Measurements from ENCODE around the gene USH1C. TPM values are rescaled to one million over a fixed set of nuclear protein-coding genes. Genes with fewer than 3 reads are reported as not detected.

Gene USH1C
- total RNA-seq, 1 donor from 2014 or later = not detected

DNA sequence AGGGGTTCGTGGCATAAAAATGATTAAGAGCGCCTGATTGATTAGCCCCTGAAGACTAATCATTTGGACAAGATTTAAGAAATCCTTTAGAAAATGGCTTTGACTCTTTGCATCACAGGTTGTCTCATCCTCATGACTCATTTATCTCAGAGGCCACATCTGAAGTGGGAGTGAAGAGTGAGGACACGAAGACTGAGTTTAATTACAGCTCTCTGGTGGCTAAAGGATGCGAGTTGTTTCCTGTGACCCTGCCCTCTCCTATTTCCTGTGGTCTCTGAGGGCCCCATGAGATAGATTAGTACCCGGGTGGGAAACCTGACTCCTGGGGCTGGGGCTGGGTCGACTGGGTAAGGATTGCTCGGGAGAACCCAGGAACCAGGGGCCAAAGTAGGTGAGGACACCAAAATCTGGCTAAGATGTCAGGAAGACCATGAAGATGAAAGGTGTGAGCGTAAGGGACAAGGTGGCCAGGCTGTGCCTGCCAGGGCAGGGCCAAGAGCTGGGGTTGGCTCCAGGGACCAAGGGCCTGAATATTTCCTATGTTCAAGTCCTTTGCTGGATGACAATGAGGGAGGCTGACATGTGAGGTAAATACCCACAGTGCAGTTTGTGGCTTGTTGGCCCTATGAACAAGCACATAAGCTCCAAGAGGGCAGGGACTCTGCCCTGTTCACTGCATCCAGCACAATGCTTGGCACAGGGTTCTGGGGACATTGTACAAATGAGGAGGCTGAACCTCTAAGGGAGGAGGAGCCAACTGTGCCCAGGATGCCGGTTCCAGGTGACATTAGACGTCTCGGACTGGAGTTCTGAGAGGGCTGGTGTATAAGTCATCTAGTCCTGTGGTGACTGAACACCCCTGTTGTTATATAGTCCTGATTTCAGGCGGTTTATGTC is 6.5 kb upstream of the USH1C start:
- no peak for DNase-seq (ENCODE audit: extremely low read depth, low read depth, low spot score)

DNA sequence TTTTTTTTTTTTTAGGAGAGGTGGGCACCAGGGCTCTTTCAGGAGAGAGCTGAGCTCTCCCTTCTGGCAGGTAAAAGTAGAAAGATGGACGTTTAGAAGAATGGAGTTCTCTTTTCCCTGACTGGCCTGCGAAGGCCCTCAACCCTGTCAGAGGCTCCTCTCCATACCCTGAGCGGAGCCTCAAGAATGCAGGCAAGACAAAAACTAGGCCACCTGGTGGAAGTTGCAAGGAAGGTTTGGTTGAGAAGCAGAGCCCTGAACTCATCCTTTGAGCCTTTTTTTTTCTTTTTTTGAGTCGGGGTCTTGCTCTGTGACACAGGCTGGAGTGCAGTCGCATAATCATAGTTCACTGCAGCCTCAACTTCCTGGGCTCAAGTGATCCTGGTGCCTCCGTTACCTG is 4.2 kb upstream of the USH1C start:
- no peak for DNase-seq (ENCODE audit: extremely low read depth, low read depth, low spot score)

DNA sequence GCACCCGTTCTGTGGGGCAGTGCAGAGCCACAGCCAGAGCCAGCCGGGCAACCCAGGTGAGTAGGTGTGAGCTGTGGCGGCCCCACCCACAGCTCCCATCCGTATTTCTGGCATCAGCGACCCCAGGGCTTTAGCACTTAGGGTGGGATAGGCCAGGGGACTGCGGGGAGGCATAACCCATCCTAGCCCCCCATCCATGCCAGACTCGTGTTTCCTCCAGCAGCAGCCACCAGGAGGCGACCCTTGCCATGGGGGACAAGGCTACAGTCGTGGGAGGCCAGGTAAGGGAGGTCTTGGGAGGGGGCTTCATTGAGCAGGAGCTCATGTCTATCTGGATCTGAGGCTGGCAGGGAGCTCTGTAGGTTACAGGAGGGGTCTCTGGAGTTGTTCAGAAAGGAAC is 3.7 kb upstream of the USH1C start:
- no peak for DNase-seq (ENCODE audit: extremely low read depth, low read depth, low spot score)

DNA sequence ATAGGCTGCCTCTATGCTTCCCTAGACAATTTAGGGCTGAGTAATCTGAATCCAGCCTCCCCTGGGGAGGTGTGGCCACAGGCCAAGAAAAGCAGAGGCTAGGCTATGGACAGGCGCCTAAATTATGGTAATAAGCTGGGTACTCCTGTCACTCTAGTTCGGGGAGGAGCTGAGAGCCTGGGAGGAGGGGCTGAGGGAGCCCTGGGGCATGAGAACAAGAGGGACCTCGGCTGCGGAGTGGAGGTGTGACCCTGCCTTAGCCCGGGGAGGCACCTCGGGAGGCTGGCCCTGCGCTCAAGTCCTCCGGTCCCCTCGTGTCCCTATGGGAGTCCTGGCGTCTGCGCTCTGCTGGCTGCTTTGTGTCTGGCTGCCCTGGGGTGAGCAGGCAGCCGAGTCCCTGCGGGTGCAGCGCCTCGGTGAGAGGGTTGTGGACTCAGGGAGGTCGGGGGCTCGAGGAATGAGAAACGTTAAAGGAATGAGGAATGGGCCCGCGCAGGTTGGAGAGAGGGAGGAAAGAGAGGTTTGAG is 2.9 kb upstream of the USH1C start, which contains the start of gene OTOG:
Gene OTOG (plus strand): TSS at position 209 of the 527 bp plus-strand sequence. CDS start 114 bp downstream, at position 323.
- DNase-seq (ENCODE audit: extremely low read depth, low read depth, low spot score) = no peak

DNA sequence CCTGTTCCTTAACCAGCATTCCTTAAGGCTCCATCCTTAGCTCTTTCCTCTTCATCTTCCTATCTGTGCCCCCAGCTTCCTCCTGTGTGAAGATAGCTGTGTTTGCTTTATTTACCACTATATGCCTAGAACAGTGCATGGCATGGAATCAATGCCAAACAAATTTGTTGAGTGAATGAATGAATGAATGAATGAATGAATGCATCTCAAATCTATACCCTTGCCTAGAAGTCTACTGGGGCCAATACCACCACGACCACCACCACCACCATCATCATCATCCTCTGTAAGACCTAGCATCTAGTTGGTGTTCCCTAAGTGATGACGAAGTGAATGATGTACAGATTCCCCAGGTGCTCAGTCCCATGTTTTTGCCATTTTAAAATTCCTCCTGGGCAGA is 2.0 kb upstream of the USH1C start:
- DNase-seq (ENCODE audit: extremely low read depth, low read depth, low spot score) = no peak

DNA sequence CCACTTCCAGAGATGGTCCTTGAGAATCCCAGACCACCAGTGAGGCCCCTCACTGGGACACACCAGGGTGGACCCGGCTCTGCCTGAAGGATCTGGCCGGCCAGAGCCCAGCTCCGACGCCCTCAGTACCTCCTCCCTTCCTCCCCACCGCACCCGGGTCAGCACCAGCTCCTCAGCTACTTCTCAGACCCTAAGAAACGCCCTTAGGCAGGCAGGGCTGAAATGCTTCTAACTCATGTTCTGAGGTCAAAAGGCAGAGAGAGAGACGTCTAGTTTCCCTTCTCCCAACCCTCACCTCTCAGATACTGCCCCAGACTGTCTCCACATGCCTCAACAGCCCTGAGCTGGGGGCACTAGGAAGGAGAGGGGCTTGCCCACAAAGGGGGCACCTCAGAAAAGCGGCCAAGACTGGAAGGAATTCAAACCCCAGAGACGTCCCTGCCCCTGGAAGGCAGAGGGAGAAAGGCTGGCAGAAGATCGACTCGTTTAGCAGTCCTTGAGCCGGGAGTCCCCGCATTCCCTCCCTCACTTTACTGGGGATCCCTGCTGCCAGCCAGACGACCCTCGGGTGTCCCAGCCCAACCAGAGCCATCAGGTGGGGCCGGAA is 539 bp downstream of the USH1C start:
- no peak for DNase-seq (ENCODE audit: extremely low read depth, low read depth, low spot score)

DNA sequence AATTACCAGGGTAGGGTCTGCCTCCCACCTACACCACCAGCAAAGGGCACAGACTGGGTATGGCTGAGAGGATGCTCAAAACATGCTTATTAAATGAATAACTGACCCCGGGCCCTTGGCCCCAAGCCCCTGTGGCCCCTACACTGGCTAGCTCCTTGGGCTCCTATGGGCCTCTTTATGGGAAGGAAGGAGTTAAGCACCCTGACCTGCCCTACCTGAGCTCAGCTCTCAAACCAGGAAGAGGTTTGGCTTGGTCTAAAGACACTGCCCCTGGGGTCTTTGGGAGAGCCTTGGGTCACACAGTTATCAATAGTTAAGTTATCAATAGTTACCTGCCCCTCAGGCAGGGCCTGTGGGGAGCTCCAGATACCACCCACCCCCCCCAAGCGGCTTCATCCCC is 1.2 kb downstream of the USH1C start:
- DNase-seq (ENCODE audit: extremely low read depth, low read depth, low spot score) = no peak

DNA sequence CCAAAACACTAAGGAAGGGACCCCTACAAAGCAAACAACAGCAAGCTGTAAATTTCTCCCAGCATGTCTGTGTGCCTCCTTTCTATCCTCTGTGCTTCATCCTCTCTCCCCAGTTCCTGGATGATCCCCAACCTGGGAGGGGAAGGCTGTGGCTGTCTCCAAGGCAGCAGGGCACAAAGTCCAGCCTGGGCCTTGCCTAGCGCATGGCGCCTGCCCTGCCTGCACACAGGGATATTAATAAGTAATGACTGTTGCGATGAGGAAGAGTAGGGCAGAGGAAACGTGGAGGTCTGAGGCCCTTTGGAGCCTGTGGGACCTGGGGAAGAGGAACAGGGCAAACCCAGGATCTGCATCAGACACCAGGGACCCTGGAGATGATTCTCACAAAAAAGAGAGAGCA is 2.0 kb downstream of the USH1C start:
- DNase-seq (ENCODE audit: extremely low read depth, low read depth, low spot score) = no peak

DNA sequence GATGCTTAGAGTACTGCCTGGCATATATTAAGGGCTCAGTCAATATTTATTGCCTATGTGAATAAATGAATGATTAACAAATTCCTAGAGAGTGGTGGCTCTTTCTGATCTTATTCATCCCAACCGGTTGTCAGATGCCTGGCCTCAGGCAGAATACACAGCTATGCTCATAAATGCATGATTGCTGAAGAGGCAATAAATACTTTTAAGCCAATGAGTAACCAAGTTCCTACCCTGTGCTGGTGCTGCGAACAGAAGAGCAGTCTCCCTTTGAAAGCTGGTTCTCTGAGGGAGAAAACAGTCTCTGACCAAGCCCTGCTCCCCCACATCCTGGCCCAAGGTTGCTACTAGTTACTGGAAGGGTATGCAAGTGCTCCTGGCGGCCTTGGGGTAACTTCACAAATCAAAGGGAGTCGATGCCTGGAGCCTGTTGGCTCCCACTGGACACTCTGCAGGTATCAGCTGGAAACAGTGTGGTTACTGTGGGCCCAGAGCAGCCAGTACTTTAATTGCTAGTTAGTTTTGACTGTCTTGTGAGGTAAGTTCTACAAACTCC is 2.8 kb downstream of the USH1C start:
- no peak for DNase-seq (ENCODE audit: extremely low read depth, low read depth, low spot score)

DNA sequence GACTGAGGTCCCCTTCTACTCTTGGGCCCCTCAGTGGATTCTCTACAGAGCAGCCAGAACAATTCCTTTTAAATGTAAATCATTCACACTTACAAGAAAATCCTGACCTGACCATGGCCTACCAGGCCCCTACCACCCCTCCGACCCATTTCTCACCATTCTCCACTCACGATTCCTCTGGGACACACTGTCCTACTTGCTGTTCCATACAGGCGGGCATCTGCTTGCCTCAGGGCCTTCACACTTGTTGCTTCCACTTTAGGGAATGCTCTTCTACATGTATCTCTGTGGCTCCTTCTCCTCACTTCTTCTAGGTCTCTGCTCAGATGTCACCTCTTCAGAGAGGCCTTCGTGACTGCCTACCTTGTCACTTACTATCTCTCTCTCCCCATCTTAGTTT is 3.4 kb downstream of the USH1C start:
- DNase-seq (ENCODE audit: extremely low read depth, low read depth, low spot score) = no peak

DNA sequence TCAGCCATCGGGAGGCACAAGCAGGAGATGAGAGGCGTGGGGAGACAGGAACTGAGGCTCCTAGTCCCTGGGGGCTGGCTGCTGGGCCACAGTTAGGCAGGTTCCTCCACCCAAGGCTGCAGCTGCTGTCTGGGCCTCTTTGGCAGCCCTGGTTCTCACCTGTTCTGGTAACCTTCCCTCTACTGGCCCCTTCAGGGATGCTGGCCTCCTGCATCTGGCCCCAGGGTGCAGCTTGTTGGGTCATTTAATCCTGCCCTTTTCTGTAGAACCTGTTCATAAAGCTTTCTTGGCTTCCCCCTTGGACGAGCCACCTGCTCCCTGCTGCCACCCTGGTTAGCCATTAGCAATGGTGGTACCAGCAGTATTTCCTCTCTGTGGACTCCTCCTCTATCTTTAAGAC is 5.5 kb downstream of the USH1C start:
- no peak for DNase-seq (ENCODE audit: extremely low read depth, low read depth, low spot score)

DNA sequence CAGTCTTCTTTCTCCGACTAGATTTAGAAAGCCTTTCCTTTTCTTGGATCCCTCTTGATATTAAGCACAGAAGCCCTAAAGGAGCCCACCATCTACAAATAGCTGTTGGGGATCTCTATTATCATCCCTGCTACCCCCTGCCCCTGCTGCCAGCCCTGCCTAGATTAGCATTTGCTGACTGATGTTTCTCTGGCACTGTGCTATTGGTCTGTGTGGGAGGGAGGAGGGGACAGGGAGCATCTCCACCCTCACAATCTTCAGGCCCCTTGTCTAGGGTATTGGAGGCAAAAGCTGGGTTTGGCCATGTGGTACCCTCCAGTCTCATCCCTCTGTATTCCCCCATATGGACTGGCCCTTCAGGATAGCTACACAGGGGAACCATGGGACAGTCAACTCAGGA is 6.2 kb downstream of the USH1C start:
- DNase-seq (ENCODE audit: extremely low read depth, low read depth, low spot score) = no peak

DNA sequence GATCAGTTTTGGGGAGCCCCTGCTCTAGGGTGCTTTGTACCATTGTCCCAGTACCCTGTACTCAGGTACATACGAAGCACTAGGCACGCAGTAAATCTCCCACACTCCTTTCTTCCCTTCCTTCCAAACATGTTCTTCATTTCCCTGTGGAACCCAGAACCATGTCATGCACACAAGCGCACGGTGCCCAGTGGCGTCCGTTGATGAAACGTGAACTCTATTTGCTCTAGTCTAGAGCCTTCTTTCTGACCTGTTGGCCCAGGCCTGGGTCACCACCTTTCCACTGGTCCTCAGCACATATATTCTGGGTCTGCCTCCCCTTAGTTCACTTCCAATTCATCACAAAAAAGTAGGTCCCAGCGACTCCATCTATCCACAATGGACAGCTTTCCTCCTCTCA is 7.0 kb downstream of the USH1C start:
- no peak for DNase-seq (ENCODE audit: extremely low read depth, low read depth, low spot score)

DNA sequence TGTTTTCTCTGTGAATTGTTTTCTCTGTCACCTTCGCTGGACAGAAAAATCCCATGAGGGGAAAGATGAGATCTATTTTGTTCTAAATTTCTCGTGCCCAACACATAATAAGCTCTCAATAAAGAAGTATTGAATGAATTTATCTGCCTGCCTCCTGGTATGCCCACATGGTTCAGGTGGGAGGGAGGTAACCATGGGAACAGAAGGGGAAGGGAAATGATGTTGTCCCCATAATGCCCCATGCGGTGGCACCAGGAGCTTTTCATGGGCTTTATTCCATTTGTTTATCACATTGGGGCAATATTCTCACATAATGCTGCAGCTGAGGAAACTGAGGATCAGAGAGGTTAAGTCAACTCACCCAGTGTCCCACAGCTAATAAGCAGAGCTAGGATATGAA is 8.7 kb downstream of the USH1C start:
- DNase-seq (ENCODE audit: extremely low read depth, low read depth, low spot score) = no peak

DNA sequence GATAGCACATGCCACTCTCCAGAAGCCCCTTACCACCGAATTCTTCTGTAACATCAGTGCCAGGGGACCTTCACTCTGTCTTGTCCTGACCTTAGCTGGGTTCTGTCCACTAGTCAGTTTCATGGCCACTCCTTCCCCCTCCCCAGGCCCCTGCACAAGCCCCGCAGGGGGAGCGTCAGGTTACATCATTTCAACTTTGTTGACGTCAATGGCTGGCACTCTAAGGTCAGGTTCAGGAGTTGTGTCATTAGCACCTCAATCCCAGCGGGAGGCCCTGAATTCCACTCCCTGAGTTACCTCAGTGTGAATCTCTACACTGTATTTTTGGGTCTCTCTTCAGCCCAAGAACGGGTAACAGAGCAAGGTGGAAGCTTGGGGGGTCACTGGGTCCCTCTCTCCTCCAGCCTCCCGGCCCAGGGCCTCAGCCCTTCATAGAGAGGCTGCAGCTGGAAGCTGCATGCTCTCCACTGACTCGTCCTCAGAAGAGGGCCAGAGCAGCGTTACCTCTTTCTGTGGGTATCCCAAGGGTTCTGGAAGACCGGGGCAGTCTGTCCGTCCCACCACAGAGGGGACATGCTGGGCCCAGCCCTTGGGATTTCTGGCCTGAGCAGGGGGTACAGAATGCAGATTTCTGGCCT is 10.3 kb downstream of the USH1C start:
- DNase-seq (ENCODE audit: extremely low read depth, low read depth, low spot score) = no peak

DNA sequence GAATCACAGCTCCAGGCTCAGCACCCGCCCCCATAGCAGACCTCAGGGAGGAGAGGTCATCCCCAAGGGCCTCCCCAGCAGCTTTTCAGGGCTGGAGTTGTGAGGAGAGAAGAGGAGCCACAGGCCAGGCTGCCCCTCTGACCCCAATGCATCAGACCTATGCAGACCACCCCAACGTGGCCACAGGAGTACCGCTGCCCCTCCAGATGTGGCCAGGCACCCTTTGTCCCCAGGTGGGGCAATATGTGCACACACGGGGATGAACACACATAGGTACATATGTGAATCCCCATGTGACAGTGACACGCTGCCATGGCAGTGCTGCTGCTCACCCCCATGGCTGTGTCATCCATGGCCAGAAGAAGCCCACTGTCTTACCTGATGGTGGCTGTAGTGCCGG is 10.9 kb downstream of the USH1C start:
- no peak for DNase-seq (ENCODE audit: extremely low read depth, low read depth, low spot score)

DNA sequence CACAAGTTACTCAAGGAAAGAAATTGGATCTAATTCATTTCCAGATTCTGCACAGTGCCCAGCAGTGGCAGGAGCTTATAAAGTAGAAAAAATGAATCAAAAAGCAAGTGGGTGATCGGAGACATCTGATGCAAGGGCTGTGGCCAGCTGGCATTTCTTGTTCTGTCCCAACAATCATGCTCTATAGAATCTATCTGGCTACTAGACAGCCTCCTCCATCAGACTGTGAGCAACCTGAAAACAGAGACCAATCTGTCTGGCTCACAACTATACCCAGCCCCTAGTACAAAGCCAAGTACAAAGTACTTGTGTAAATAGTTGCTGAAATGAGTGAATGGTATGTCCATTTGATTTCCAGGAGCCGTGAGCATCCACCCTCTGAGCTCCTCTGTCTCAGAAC is 11.4 kb downstream of the USH1C start:
- no peak for DNase-seq (ENCODE audit: extremely low read depth, low read depth, low spot score)

DNA sequence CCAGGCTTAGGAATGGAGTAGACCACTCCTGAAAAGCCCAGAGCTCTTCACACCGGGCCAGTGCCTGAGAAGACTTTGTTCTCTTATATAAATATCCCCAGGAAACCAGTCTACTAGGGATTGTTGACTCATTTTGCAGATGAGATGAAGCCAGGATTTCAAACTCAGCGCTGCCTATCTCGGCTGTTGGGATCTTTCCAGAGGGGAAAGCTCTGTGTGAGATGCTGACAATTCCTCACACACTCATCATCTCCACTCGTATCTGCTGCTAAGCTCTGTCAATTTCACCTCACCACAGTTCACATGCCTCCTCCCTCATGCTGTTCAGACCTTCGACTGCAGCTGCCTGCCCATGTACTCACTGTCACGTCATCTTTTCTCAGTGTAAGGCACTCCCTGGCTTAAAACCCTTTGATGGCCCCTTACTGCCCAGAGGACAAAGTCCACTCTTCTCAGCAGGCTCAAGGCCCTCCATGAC is 12.5 kb downstream of the USH1C start:
- no peak for DNase-seq (ENCODE audit: extremely low read depth, low read depth, low spot score)

DNA sequence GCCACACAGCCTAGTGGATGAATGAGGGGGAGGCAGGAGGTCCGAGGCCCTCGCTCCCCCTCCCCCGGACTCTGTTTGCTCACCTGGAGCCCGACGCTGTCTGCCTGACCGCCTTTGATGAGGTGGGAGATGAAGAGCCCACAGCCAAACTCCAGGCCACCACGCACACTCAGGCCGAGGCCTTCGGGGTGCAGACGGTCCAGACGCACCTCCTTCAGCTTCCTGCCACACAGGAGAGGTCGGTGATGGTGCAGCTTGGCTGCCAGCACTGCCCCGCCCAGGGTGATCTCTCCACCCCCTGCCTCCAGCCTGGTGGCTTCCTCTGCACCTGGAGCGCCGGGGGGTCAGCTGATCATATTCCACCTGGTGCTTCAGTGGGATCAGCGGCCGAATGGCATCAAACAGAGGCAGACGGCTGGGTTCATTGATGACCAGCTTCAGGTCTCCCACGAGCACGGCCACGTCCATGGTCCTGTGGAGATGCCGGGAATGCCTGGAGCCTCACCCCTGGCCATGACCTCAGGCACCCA is 13.1 kb downstream of the USH1C start:
- DNase-seq (ENCODE audit: extremely low read depth, low read depth, low spot score) = no peak

DNA sequence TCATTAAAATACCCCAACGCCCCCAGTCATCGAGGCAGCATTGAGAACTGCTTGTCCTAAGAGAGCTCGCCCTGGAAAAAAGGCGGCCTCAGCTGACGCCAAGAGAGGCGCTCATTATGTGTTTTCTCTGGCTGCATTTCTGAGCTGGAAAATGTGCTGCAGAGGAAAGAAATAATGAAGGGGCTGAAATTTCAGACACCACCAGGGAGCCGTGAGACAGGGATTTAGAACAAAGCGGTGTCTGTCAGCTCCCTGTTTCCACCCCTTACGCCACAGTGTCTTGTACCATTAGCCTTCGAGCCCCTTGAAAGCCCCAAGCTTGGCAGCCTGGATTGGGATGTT is 14.4 kb downstream of the USH1C start:
- no peak for DNase-seq (ENCODE audit: extremely low read depth, low read depth, low spot score)
